Breast epithelium (tissue), 3 donors: ENCODE data around the gene TMEM178B.

Experiments
- CTCF ChIP-seq, 3 donors: fragments of 450-650 bp; IDR thresholded peaks; one replicate each; pipeline ENCODE4 v1.5.1; 2016 to 2017; ENCODE audit warnings: antibody characterized with exemption in 3 of 3, mild to moderate bottlenecking in 3 of 3, moderate library complexity in 3 of 3
- POLR2A ChIP-seq: fragments of 450-650 bp; IDR thresholded peaks from one replicate; pipeline ENCODE4 v1.6.1; 2016; ENCODE audit warnings: antibody characterized with exemption, mild to moderate bottlenecking, moderate library complexity

DNA sequence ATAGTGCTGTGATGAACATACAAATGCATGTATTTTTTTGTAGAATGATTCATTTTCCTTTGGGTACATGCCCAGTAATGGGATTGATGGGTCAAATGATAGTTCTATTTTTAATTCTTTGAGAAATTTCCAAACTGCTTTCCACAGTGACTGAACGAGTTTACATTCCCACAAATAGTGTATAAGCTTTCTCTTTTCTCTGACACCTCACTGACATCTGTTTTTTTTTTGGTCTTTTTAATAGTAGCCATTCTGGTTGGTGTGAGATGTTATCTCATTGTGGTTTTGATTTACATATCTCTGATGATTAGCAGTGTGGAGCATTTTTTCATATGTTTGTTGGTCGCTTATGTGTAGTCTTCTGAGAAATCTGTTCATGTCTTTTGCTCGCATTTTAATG is 282.3 kb downstream of the TMEM178B start:
- no peak for TF ChIP-seq CTCF (IDR thresholded peaks at IDR 0.05)
- TF ChIP-seq POLR2A = no peak
